GM12891 (cell line): ENCODE data around the gene PRSS22.

ENCODE experiments used
- POLR2A ChIP-seq: IDR thresholded peaks from 2 replicates; pipeline ENCODE4 v1.6.1; 2011; ENCODE audit warnings: low read depth, low read length, control low read depth
- POLR2AphosphoS5 ChIP-seq: IDR thresholded peaks from 2 replicates; pipeline ENCODE4 v1.6.1; 2011; ENCODE audit warnings: low read depth, low read length, control low read depth
- POU2F2 ChIP-seq: IDR thresholded peaks from 2 replicates; pipeline ENCODE4 v1.6.1; 2011; ENCODE audit warnings: low read depth, mild to moderate bottlenecking, control low read depth, low read length, moderate library complexity
- TAF1 ChIP-seq: IDR thresholded peaks from 2 replicates; pipeline ENCODE4 v1.6.1; 2011; ENCODE audit warnings: low read depth, low read length, control low read depth

GRCh38 chr16:2818272-2818876 lies 39.6 kb downstream of the PRSS22 start:
- TF ChIP-seq POLR2A (no peak), TAF1 (no peak), POLR2AphosphoS5 (no peak), POU2F2 (no peak)
